A549 (cell line): ENCODE measurements around the gene MTCL1. TPM values are rescaled to one million over a fixed set of nuclear protein-coding genes. Genes with fewer than 3 reads are reported as not detected.

ENCODE experiments used
- ATAC-seq, 2 experiments: fragments of 200-7000 bp in 1 of 2; fragments of >200 bp in 1 of 2; cut with Nextera tagmentation in 1 of 2; cut with Tn5 transposase in 1 of 2; 3 replicates each; pipeline versions ENCODE4 v1.8.0 to v1.9.1; 2018 to 2020; ENCODE audit warnings: mild to moderate bottlenecking in 1 of 2, moderate library complexity in 1 of 2
- CTCF ChIA-PET: fragments of 300-600 bp; sonication (Branson Sonifier 250); formaldehyde crosslinking; extraction: SDS; loops from one replicate; lab custom pipeline; 2021; ENCODE audit warnings: antibody characterized with exemption, inconsistent platforms; lab: Yijun Ruan, JAX
- POLR2A ChIA-PET: fragments of 350-600 bp; formaldehyde crosslinking; extraction: SDS; loops from one replicate; lab custom pipeline; 2021; ENCODE audit warnings: antibody characterized with exemption, inconsistent platforms; lab: Yijun Ruan, JAX
- DNase-seq, 2 experiments: peaks; one replicate each; pipeline versions ENCODE4 v3.0.0 to v3.0.0-alpha.2; 2011 to 2016; ENCODE audit warnings: low read depth in 1 of 2, low spot score in 1 of 2
- FAIRE-seq: peaks from 2 replicates; lab custom pipeline; 2011; peaks lifted over from hg19 to GRCh38; lab: Jason Lieb, UNC
- H3K27ac ChIP-seq, 2 experiments: fragments of >200 bp; sonication (Bioruptor Twin); formaldehyde crosslinking; 3 replicates each; pipeline ENCODE4 v1.5.1; 2016 to 2017
- H3K4me1 ChIP-seq: fragments of >200 bp; sonication (Bioruptor Twin); formaldehyde crosslinking; 3 replicates; pipeline ENCODE4 v1.6.1; 2016
- H3K4me2 ChIP-seq: fragments of >200 bp; sonication (Bioruptor Twin); formaldehyde crosslinking; 3 replicates; pipeline ENCODE4 v1.6.1; 2016
- H3K4me3 ChIP-seq: fragments of >200 bp; sonication (Bioruptor Twin); formaldehyde crosslinking; 3 replicates; pipeline ENCODE4 v1.5.1; 2016
- H3K9me3 ChIP-seq: fragments of >200 bp; sonication (Bioruptor Twin); formaldehyde crosslinking; 3 replicates; pipeline ENCODE4 v1.6.1; 2016
- ATOH8 ChIP-seq: fragments of 250-450 bp; sonication (Bioruptor Pico); IDR thresholded peaks from 2 replicates; pipeline ENCODE4 v1.5.0; 2020; ENCODE audit warnings: low read depth, mild to moderate bottlenecking, moderate library complexity
- BCL3 ChIP-seq: fragments of >200 bp; sonication (Bioruptor Twin); formaldehyde crosslinking; IDR thresholded peaks from 3 replicates; pipeline ENCODE4 v1.6.1; 2016
- CEBPB ChIP-seq, 2 experiments: fragments of >200 bp in 1 of 2; sonication (Bioruptor Twin) in 1 of 2; formaldehyde crosslinking in 1 of 2; IDR thresholded peaks; 2 replicates each; pipeline ENCODE4 v1.6.1; 2012 to 2016
- EHF ChIP-seq: fragments of 250-450 bp; sonication (Bioruptor Pico); IDR thresholded peaks from 2 replicates; pipeline ENCODE4 v1.5.0; 2020; ENCODE audit warnings: mild to moderate bottlenecking
- EP300 ChIP-seq, 2 experiments: fragments of >200 bp; sonication (Bioruptor Twin); formaldehyde crosslinking; IDR thresholded peaks; 2 replicates in 1 of 2; 3 replicates in 1 of 2; pipeline ENCODE4 v1.6.1; 2016 to 2017
- FOSB ChIP-seq: fragments of 250-450 bp; sonication (Bioruptor Pico); IDR thresholded peaks from 2 replicates; pipeline ENCODE4 v1.5.0; 2020; ENCODE audit warnings: mild to moderate bottlenecking, moderate library complexity
- FOXS1 ChIP-seq: fragments of 250-450 bp; sonication (Bioruptor Pico); IDR thresholded peaks from 2 replicates; pipeline ENCODE4 v1.5.0; 2020; ENCODE audit warnings: mild to moderate bottlenecking, moderate library complexity
- HDAC2 ChIP-seq: fragments of 200-600 bp; sonication (generic); IDR thresholded peaks from 2 replicates; pipeline ENCODE4 v1.6.1; 2016
- HMGXB4 ChIP-seq: fragments of 250-450 bp; sonication (Bioruptor Pico); IDR thresholded peaks from 2 replicates; pipeline ENCODE4 v1.5.0; 2021; ENCODE audit warnings: mild to moderate bottlenecking, moderate library complexity, borderline replicate concordance
- HOXA7 ChIP-seq: fragments of 250-450 bp; sonication (Bioruptor Pico); IDR thresholded peaks from 2 replicates; pipeline ENCODE4 v1.5.0; 2020; ENCODE audit warnings: mild to moderate bottlenecking, moderate library complexity
- HOXB13 ChIP-seq: fragments of 250-450 bp; sonication (Bioruptor Pico); IDR thresholded peaks from 2 replicates; pipeline ENCODE4 v1.5.0; 2020; ENCODE audit warnings: low read depth, mild to moderate bottlenecking, moderate library complexity
- HOXB5 ChIP-seq: fragments of 250-450 bp; sonication (Bioruptor Pico); IDR thresholded peaks from 2 replicates; pipeline ENCODE4 v1.5.0; 2020; ENCODE audit warnings: mild to moderate bottlenecking, moderate library complexity
- JUN ChIP-seq, 2 experiments: fragments of >200 bp; sonication (Bioruptor Twin); formaldehyde crosslinking; IDR thresholded peaks; 2 replicates in 1 of 2; 3 replicates in 1 of 2; pipeline ENCODE4 v1.6.1; 2016 to 2017
- JUNB ChIP-seq: fragments of >200 bp; sonication (Bioruptor Twin); formaldehyde crosslinking; IDR thresholded peaks from 2 replicates; pipeline ENCODE4 v1.6.1; 2016
- KDM1A ChIP-seq: fragments of 200-600 bp; sonication (generic); IDR thresholded peaks from 2 replicates; pipeline ENCODE4 v1.6.1; 2016; ENCODE audit warnings: low read depth, mild to moderate bottlenecking
- MAX ChIP-seq: IDR thresholded peaks from 2 replicates; pipeline ENCODE4 v1.6.1; 2012
- NFE2L2 ChIP-seq: fragments of 150-350 bp; conservative IDR thresholded peaks from 2 replicates; pipeline ENCODE4 v1.6.1; 2014; ENCODE audit warnings: low read length
- NPAS2 ChIP-seq: fragments of 250-450 bp; sonication (Bioruptor Pico); IDR thresholded peaks from 2 replicates; pipeline ENCODE4 v1.8.0; 2022; ENCODE audit warnings: mild to moderate bottlenecking, moderate library complexity, borderline replicate concordance
- PBX3 ChIP-seq: IDR thresholded peaks from 2 replicates; pipeline ENCODE4 v1.6.1; 2012
- PHF8 ChIP-seq: fragments of 200-600 bp; sonication (generic); IDR thresholded peaks from 2 replicates; pipeline ENCODE4 v1.6.1; 2016; ENCODE audit warnings: low read depth, mild to moderate bottlenecking, antibody characterized with exemption, moderate library complexity, borderline replicate concordance
- POLR2A ChIP-seq: IDR thresholded peaks from 2 replicates; pipeline ENCODE4 v1.6.1; 2012; ENCODE audit warnings: mild to moderate bottlenecking, low read length
- POLR2AphosphoS2 ChIP-seq: conservative IDR thresholded peaks from 2 replicates; pipeline ENCODE4 v1.6.1; 2012; ENCODE audit warnings: low read length, improper control_type of control experiment, inconsistent platforms
- RARB ChIP-seq: fragments of 250-450 bp; sonication (Bioruptor Pico); IDR thresholded peaks from 2 replicates; pipeline ENCODE4 v1.8.0; 2021; ENCODE audit warnings: mild to moderate bottlenecking, moderate library complexity
- RCOR1 ChIP-seq: fragments of 150-350 bp; IDR thresholded peaks from 2 replicates; pipeline ENCODE4 v1.6.1; 2014; ENCODE audit warnings: antibody characterized with exemption, low read length, low read depth
- REST ChIP-seq: fragments of 200-600 bp; sonication (generic); IDR thresholded peaks from 2 replicates; pipeline ENCODE4 v1.6.1; 2016; ENCODE audit warnings: antibody characterized with exemption, mild to moderate bottlenecking, moderate library complexity
- RFX5 ChIP-seq: fragments of 450-650 bp; IDR thresholded peaks from 2 replicates; pipeline ENCODE4 v1.7.1; 2014; ENCODE audit warnings: antibody characterized with exemption, mild to moderate bottlenecking, moderate library complexity
- SREBF2 ChIP-seq: fragments of 450-650 bp; IDR thresholded peaks from 2 replicates; pipeline ENCODE4 v1.6.1; 2014; ENCODE audit warnings: mild to moderate bottlenecking, moderate library complexity
- TFCP2L1 ChIP-seq: fragments of 250-450 bp; sonication (Bioruptor Pico); IDR thresholded peaks from 2 replicates; pipeline ENCODE4 v1.5.0; 2021; ENCODE audit warnings: mild to moderate bottlenecking
- ZFP36 ChIP-seq: fragments of 450-650 bp; IDR thresholded peaks from 2 replicates; pipeline ENCODE4 v1.6.1; 2014; ENCODE audit warnings: borderline replicate concordance; ENCODE audit not compliant: partially characterized antibody
- ZNF302 ChIP-seq: fragments of 250-450 bp; sonication (Bioruptor Pico); IDR thresholded peaks from 2 replicates; pipeline ENCODE4 v1.9.0; 2021; ENCODE audit warnings: inconsistent platforms, mild to moderate bottlenecking, moderate library complexity
- ZSCAN20 ChIP-seq: fragments of 250-450 bp; sonication (Bioruptor Pico); IDR thresholded peaks from 2 replicates; pipeline ENCODE4 v1.8.0; 2022; ENCODE audit warnings: mild to moderate bottlenecking, moderate library complexity
- WGBS: methylation state at CpG from one replicate; pipeline ENCODE4 v1.1.6; 2017; ENCODE audit errors: missing lambda C conversion rate; 5-methylcytosine and 5-hydroxymethylcytosine counted together
- polyA plus RNA-seq, 4 experiments: library from polyadenylated mRNA; depleted of rRNA in 3 of 4; stranded (reverse); fragments of >200 nt; fragmentation: RNase III in 1 of 4; extraction: RNeasy Plus Mini Kit Qiagen cat#74134 plus additional on column Dnase treatment in 1 of 4; gene quantifications; 2 replicates in 3 of 4; 3 replicates in 1 of 4; pipeline ENCODE4 v1.2.3, GENCODE V29; 2011 to 2017

MTCL1 gene
- polyA plus RNA-seq, 2 of the 4 experiments (the other 2 are of a cell fraction): 44.4 to 49.6 TPM

- Histone ChIP-seq H3K4me1 (peaks cover 10% of the 10 kb centered on the region; the same call in 1 of the 3 replicates), H3K9me3 (no peaks in the 10 kb centered on the region), H3K4me3 (no peak overlapping the region), H3K4me2 (no peak overlapping the region), H3K27ac (no peak overlapping the region)
- FAIRE-seq (no peak), DNase-seq (no peak), ATAC-seq (no peak)
- POLR2A ChIA-PET: no interaction called here
- no peak for TF ChIP-seq NPAS2 (CRISPR knock-in tag)
- no peak for TF ChIP-seq TFCP2L1 (CRISPR knock-in tag)
- no peak for TF ChIP-seq ATOH8
- no peak for TF ChIP-seq FOXS1 (CRISPR knock-in tag)
- no peak for TF ChIP-seq SREBF2
- no peak for TF ChIP-seq RARB (CRISPR knock-in tag)
- TF ChIP-seq REST: no peak
- no peak for TF ChIP-seq BCL3
- TF ChIP-seq ZSCAN20 (CRISPR knock-in tag): no peak
- no peak for TF ChIP-seq HOXA7 (CRISPR knock-in tag)
- no peak for TF ChIP-seq PHF8
- TF ChIP-seq EP300 (IDR thresholded peaks at IDR 0.05): no peak
- no peak for TF ChIP-seq CEBPB (IDR thresholded peaks at IDR 0.05)
- TF ChIP-seq HOXB13 (CRISPR knock-in tag): no peak
- no peak for TF ChIP-seq HDAC2
- TF ChIP-seq JUNB: no peak
- no peak for TF ChIP-seq EHF
- no peak for TF ChIP-seq HOXB5
- no peak for TF ChIP-seq ZFP36
- TF ChIP-seq KDM1A: no peak
- CTCF ChIA-PET: interaction anchor here (1.4 kb wide), 1 partner anchor 22 kb away, joined by 3 read pairs; no protein-coding TSS in a partner anchor
- 54% methylated on average over 1 of the region's 1 CpG for WGBS
These were observed 116.2 kb downstream of the MTCL1 start for GRCh38 chr18:8821531-8821930.

- DNase-seq (no peak), ATAC-seq (no peak), FAIRE-seq (no peak)
- ChIA-PET CTCF (interaction anchor here (0.9 to 1.4 kb wide), 2 partner anchors 23 to 165 kb away, joined by 3 read pairs; no protein-coding TSS in a partner anchor), POLR2A (no interaction called here)
- Histone ChIP-seq H3K27ac (no peak overlapping the region), H3K4me1 (peaks cover 10% of the 10 kb centered on the region; the same call in 1 of the 3 replicates), H3K4me2 (no peak overlapping the region), H3K4me3 (no peak overlapping the region), H3K9me3 (no peaks in the 10 kb centered on the region)
- WGBS: 90% methylated on average over 10 of the region's 10 CpGs
- TF ChIP-seq POLR2AphosphoS2 (no peak), PBX3 (no peak), RARB (CRISPR knock-in tag) (no peak), NFE2L2 (no peak), SREBF2 (no peak), RFX5 (no peak), JUN (IDR thresholded peaks at IDR 0.05) (no peak), RCOR1 (no peak), MAX (no peak), ZNF302 (CRISPR knock-in tag) (no peak), HOXB13 (CRISPR knock-in tag) (no peak), POLR2A (no peak), FOSB (no peak), HMGXB4 (no peak), HDAC2 (no peak)
These were observed 117.3 kb downstream of the MTCL1 start for GRCh38 chr18:8822643-8823042.
